GM12801 (cell line): ENCODE results near the gene MAP4K2.

Source experiments
- TF ChIP-seq, protein P1 (sequence below): IDR thresholded peaks from one replicate; pipeline ENCODE4 v1.5.1; 2011; ENCODE audit warnings: control low read depth; ENCODE audit not compliant: insufficient read length; ENCODE audit errors: extremely low read depth

MAP4K2 gene

GRCh38 chr11:64743591-64744543 lies 59.1 kb downstream of the MAP4K2 start, which contains the start of gene RASGRP2:
Gene RASGRP2 (minus strand): TSS chr11:64744142. CDS start chr11:64742866, 1,276 bp downstream.
- TF ChIP-seq, protein P1, sequence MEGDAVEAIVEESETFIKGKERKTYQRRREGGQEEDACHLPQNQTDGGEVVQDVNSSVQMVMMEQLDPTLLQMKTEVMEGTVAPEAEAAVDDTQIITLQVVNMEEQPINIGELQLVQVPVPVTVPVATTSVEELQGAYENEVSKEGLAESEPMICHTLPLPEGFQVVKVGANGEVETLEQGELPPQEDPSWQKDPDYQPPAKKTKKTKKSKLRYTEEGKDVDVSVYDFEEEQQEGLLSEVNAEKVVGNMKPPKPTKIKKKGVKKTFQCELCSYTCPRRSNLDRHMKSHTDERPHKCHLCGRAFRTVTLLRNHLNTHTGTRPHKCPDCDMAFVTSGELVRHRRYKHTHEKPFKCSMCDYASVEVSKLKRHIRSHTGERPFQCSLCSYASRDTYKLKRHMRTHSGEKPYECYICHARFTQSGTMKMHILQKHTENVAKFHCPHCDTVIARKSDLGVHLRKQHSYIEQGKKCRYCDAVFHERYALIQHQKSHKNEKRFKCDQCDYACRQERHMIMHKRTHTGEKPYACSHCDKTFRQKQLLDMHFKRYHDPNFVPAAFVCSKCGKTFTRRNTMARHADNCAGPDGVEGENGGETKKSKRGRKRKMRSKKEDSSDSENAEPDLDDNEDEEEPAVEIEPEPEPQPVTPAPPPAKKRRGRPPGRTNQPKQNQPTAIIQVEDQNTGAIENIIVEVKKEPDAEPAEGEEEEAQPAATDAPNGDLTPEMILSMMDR, result no peak

DNA sequence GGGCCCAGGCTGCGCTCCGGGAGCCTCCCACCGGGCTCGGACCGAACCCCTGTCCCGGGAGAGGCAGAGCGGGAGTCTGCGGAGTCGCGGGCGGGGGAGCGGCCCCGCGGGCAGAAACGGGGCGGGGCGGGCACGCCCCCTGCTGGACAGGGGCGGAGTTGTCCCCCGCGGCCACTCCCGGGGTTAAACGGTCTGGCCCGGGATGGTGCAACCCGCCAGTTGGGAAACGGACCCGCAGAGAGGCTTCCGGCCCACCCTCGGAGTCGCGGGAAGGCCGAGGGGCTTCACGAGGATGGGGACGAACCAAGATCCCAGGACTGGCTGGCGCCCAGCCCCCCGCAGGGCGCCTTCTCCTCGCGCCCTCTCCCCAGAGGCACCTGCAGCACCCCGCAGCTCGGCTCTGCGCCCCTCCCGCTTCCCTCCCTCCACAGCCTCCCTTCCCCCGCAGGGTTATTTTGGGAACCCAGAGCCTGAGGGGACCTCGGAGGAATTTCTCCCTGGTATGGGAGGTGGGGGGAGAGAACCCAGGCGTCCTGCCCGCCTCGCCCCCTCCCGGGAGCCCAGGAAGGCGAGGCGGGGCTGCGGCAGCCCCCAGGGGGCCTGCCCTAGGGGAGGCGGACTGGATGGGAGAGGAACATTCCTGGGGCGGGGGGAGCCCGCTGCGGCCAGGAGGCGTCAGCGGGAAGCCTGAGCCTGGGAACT lies 60.0 kb downstream of the MAP4K2 start:
- TF ChIP-seq, protein P1, result no peak

GRCh38 chr11:64742087-64742888 lies 60.7 kb downstream of the MAP4K2 start:
- TF ChIP-seq, protein P1, result no peak

DNA sequence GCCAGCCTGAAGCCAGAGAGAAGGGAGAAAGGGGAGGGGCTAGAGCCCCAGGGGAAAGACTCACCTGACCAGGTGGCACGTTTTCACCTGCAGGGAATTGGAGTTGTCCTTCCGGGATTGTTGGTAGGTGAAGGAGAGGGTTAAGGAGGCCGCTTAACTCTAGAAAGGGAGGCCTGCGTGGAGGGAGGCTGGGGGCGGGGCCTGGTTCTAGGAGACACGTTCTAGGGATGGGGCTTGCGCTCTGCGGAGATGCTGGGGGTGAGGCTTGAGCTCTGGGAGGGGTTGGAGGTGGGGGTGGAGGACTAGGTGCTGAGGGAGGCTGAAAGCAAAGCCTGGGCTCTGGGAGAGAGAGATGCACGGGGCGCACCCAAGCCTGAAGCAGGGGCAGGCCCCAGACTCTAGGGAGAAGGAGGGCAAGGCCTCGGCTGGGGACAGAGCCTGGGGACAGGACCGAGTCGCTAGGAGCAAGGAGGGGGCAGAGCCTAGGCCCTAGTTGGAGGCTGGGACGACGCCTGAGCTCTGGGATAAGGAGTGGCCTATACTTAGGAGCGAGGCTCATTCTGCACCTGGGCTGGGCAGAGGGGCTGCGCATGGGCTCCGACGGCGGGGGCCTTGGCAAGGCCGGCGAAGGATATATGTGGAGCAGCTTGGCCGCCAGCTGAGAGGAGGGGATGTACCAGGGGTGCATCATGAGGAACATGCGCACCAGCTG lies 61.5 kb downstream of the MAP4K2 start:
- TF ChIP-seq, protein P1, result no peak

DNA sequence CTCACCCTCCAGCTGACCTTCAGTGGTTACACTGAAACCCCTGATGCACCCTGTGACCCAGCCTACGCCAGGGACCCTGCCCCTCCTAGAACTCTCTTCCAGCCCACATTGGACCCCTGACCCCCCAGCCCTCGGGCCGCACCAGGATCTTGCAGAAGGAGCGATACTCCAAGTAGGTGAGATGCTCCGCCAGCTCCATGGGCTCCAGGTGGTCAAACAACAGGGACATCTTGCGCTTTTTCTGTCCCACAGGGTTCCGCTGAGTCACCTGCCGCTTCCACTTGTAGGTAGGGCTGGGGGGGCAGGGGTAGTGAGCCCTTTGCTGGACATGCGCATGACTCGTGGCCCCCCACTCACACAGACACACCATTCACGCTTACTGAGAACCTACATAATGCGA lies 63.1 kb downstream of the MAP4K2 start:
- TF ChIP-seq, protein P1, result no peak

DNA sequence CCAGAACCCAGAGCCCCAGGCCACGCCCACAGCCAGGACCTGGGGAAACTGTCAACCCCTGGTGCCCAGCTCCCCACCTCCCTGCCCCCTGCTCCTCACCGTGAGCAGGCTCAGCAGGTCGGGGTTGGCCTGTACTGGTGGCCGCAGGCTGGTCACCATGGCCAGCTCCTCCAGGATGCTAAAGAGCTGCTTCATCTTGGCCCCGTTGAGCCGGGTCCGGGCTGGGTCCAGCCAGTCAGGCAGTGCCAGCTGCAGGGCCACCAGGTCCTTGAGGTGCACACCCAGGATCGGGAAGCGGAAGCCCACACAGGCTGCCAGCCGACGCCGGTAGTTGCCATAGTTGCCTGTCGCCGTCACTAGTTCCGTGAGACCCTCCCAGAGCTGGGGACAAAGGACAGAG lies 66.4 kb downstream of the MAP4K2 start:
- TF ChIP-seq, protein P1, result no peak
